Measurements from ENCODE around the gene SPTBN4. TPM values are rescaled to one million over a fixed set of nuclear protein-coding genes. Genes with fewer than 3 reads are reported as not detected.
"Not testable (repeated sequence)": the region's sequence is repeated elsewhere in the genome, so short reads cannot be mapped to it uniquely, and the experiment has no call there.

SPTBN4 gene
- total RNA-seq, 1 experiment from 2014 or later = 0.61 TPM

- no peak overlapping the region for H3K4me3 ChIP-seq
- H3K27ac ChIP-seq = no peak overlapping the region
- H3K4me1 ChIP-seq (replicated peaks) = peaks cover 5% of the 10 kb centered on the region; the same call in 1 of the 2 replicates
- no peak for DNase-seq (ENCODE audit: low read depth in 1 of 2, low spot score in 2 of 2)
- no peaks in the 10 kb centered on the region for H3K9me3 ChIP-seq (replicated peaks)
- H3K27me3 ChIP-seq (replicated peaks) = peaks cover 9% of the 10 kb centered on the region; the same call in 1 of the 2 replicates
- H3K36me3 ChIP-seq = no peaks in the 10 kb centered on the region
These were observed 61.3 kb downstream of the SPTBN4 start for GRCh38 chr19:40528078-40528477.

DNA sequence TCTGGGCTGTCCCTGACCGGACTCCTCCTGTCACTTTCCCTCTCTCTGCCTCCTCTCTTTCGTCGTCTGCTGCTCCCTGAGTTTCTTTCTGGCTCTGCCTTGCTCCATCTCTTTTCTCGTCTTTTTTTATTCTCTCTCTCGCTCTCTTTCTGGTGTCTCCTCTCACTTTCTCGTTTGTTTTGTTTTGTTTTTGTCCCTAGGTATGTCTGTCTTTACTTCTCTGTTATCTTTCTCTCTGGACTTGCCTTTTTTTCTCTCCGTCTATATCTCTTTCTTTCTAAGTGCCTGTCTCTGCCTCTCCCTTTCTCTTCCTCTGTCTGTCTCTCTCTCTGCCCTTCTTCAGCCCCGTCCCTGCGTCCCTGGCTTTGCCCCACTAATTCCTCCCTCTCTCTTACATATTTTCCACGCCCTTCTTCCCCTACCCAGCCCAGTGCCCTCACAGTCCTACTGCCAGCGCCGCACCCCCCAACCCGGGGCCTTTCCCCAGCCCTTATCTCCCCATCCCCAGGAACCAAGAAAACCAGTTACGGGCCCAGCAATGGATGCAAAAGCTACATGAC lies 61.8 kb downstream of the SPTBN4 start:
- no peaks in the 10 kb centered on the region for H3K9me3 ChIP-seq (replicated peaks)
- no peaks in the 10 kb centered on the region for H3K36me3 ChIP-seq
- H3K4me3 ChIP-seq = no peak overlapping the region

GRCh38 chr19:40529093-40529954 lies 62.5 kb downstream of the SPTBN4 start:
- Histone ChIP-seq H3K27ac (no peak overlapping the region), H3K4me3 (peak overlapping the region; percentile 29), H3K9me3 (replicated peaks) (no peaks in the 10 kb centered on the region), H3K4me1 (replicated peaks) (peaks cover 5% of the 10 kb centered on the region; the same call in 1 of the 2 replicates), H3K27me3 (replicated peaks) (peaks cover 9% of the 10 kb centered on the region; the same call in 1 of the 2 replicates), H3K36me3 (no peaks in the 10 kb centered on the region)
- DNase-seq (ENCODE audit: low read depth in 1 of 2, low spot score in 2 of 2) = peak; percentile 70 to 77

More for the DNA sequence above, 61.8 kb downstream of the SPTBN4 start:
- DNase-seq (ENCODE audit: low read depth in 1 of 2, low spot score in 2 of 2) = no peak
- Histone ChIP-seq H3K27ac (no peak overlapping the region), H3K4me1 (replicated peaks) (peaks cover 5% of the 10 kb centered on the region; the same call in 1 of the 2 replicates), H3K27me3 (replicated peaks) (peaks cover 9% of the 10 kb centered on the region; the same call in 1 of the 2 replicates)

DNA sequence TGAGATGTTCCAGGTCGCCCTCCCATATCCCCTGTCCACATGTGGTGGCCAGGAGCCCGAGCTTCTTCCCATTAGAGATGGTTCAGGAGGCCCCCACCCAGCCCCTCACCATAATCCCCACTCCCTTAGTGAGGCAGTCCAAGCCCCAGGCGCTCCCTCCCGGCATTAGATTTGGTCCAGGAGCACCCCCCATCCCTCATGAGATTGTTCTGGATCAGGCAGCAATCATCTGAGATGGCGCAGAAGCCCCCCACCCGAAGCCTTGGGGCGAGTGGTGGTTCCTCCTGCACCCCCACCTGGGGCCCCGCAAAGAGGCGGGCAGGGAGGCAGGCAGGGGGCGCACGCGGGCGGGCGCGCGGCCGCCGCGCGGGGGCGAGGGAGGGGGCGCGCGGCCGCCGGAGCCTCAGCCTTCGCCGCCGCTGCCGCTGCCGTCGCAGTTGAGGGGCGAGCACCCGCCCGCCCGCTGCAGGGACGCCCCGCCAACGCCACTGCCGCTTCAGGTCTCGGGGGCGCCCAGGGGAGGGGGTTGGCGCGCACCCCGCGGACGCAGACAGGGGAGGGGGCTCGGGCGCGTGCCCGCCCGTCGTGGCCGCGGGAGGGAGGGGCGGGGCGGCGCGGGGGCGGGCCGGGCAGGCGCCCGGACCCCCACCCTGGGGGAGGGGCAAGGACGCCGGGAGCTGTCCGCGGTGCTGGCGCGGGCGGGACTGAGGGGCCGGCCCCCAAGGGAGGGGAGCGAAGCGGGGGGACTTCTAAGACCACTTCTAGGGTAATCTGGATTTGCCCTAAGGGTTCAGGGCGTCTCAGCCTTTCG lies 63.5 kb downstream of the SPTBN4 start:
- H3K27me3 ChIP-seq (replicated peaks) = peaks cover 9% of the 10 kb centered on the region; the same call in 1 of the 2 replicates
- no peaks in the 10 kb centered on the region for H3K9me3 ChIP-seq (replicated peaks)
- no peaks in the 10 kb centered on the region for H3K36me3 ChIP-seq
- H3K27ac ChIP-seq = no peak overlapping the region
- no peak overlapping the region for H3K4me3 ChIP-seq
- no peak for DNase-seq (ENCODE audit: low read depth in 1 of 2, low spot score in 2 of 2)
- peaks cover 5% of the 10 kb centered on the region; the same call in 1 of the 2 replicates for H3K4me1 ChIP-seq (replicated peaks)

GRCh38 chr19:40533508-40533907 lies 66.7 kb downstream of the SPTBN4 start:
- no peak overlapping the region for H3K4me3 ChIP-seq
- H3K27me3 ChIP-seq (replicated peaks) = peaks cover 9% of the 10 kb centered on the region; the same call in 1 of the 2 replicates
- no peak for DNase-seq (ENCODE audit: low read depth in 1 of 2, low spot score in 2 of 2)
- H3K9me3 ChIP-seq (replicated peaks) = no peaks in the 10 kb centered on the region
- no peaks in the 10 kb centered on the region for H3K36me3 ChIP-seq
- H3K27ac ChIP-seq = no peak overlapping the region
- H3K4me1 ChIP-seq (replicated peaks) = peaks cover 5% of the 10 kb centered on the region; the same call in 1 of the 2 replicates

GRCh38 chr19:40534148-40534547 lies 67.3 kb downstream of the SPTBN4 start:
- no peak overlapping the region for H3K4me3 ChIP-seq
- no peak overlapping the region for H3K27ac ChIP-seq
- H3K4me1 ChIP-seq (replicated peaks) = peaks cover 5% of the 10 kb centered on the region; the same call in 1 of the 2 replicates
- H3K36me3 ChIP-seq = no peaks in the 10 kb centered on the region
- no peaks in the 10 kb centered on the region for H3K9me3 ChIP-seq (replicated peaks)
- H3K27me3 ChIP-seq (replicated peaks) = peaks cover 9% of the 10 kb centered on the region; the same call in 1 of the 2 replicates
- DNase-seq (ENCODE audit: low read depth in 1 of 2, low spot score in 2 of 2) = no peak

DNA sequence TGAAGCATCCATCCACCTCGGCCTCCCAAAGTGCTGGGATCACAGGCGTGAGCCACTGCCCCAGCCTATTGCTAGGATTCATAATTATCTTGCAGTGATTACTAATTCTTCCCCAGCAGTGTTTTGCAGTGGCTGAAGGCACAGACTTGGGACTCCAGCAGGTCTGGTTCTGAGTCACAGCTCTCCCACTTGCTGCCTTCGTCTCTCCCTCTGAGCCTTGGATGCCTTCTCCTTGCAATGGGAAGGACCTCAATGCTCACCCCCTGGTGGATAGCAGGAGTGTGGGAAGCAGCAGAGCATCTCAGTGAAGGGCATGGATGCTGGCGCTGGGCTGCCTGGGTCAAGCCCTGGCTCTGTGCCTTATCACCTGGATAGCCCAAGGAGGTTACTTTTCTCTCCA lies 72.3 kb downstream of the SPTBN4 start:
- no peaks in the 10 kb centered on the region for H3K4me1 ChIP-seq (replicated peaks)
- no peaks in the 10 kb centered on the region for H3K27me3 ChIP-seq (replicated peaks)
- DNase-seq (ENCODE audit: low read depth in 1 of 2, low spot score in 2 of 2) = no peak
- no peak overlapping the region for H3K4me3 ChIP-seq
- no peaks in the 10 kb centered on the region for H3K9me3 ChIP-seq (replicated peaks)
- H3K36me3 ChIP-seq = no peaks in the 10 kb centered on the region
- H3K27ac ChIP-seq = no peak overlapping the region

DNA sequence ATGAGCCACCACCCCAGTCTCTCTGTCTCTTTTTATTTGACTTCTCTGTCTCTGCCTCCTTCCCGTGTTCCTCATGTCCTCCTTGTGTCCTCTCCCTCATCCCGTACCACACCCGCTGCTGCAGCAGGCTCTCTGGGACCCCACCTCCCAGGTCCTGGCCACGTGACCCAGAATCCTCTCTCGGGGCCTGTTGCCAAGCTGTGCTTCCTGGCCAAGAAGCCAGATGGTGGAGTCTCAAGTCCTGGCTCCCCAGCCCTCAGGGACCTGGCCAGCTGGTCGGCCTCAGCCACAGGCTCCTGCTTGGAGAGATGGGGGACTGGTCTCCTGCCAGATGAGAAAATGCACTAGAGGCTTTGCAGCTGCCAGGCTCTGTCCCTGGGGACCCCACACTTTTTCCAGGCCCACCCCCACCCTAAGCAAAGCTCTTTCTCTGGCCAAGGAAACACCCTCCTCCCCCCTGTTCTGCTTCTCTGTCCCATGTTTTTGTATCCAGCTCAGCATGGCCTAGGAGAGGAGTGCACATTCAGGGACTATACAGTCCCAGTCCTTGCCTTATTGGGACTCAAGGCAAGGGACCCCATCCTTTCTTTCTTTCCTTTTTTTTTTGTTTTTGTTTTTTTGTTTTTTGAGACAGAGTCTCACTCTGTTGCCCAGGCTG lies 75.5 kb downstream of the SPTBN4 start:
- no peaks in the 10 kb centered on the region for H3K4me1 ChIP-seq (replicated peaks)
- no peak for DNase-seq (ENCODE audit: low read depth in 1 of 2, low spot score in 2 of 2)
- no peaks in the 10 kb centered on the region for H3K27me3 ChIP-seq (replicated peaks)
- no peaks in the 10 kb centered on the region for H3K36me3 ChIP-seq
- no peaks in the 10 kb centered on the region for H3K9me3 ChIP-seq (replicated peaks)
- no peak overlapping the region for H3K27ac ChIP-seq
- no peak overlapping the region for H3K4me3 ChIP-seq

DNA sequence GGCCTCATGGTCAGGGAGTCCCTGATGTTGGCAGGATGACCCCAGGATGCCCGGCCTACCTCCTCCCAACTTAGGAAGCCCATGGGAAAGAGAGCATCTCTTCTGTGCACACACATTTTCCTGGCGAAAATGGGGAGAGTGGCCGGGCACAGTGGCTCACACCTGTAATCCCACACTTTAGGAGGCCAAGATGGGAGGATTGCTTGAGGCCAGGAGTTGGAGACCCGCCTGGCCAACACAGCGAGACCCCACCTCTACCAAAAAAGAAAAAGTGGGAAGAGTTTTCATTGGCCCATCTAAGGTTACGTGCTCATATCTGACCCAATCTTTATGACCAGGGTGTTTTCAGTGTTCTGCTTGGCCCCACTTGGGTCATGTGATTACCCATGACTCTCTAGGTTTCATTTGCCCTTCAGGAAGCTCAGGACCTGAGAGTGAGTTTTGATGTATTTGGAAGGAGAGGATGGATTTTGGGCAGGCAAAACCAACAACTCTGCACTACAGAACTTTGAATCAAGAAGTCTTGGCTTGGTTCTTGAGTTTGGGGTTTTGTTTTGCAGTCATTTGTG lies 76.3 kb downstream of the SPTBN4 start:
- H3K4me3 ChIP-seq = no peak overlapping the region
- no peaks in the 10 kb centered on the region for H3K4me1 ChIP-seq (replicated peaks)
- H3K9me3 ChIP-seq (replicated peaks) = no peaks in the 10 kb centered on the region
- H3K36me3 ChIP-seq = no peaks in the 10 kb centered on the region
- no peak overlapping the region for H3K27ac ChIP-seq
- peaks cover 5% of the 10 kb centered on the region for H3K27me3 ChIP-seq (replicated peaks)
- no peak for DNase-seq (ENCODE audit: low read depth in 1 of 2, low spot score in 2 of 2)

DNA sequence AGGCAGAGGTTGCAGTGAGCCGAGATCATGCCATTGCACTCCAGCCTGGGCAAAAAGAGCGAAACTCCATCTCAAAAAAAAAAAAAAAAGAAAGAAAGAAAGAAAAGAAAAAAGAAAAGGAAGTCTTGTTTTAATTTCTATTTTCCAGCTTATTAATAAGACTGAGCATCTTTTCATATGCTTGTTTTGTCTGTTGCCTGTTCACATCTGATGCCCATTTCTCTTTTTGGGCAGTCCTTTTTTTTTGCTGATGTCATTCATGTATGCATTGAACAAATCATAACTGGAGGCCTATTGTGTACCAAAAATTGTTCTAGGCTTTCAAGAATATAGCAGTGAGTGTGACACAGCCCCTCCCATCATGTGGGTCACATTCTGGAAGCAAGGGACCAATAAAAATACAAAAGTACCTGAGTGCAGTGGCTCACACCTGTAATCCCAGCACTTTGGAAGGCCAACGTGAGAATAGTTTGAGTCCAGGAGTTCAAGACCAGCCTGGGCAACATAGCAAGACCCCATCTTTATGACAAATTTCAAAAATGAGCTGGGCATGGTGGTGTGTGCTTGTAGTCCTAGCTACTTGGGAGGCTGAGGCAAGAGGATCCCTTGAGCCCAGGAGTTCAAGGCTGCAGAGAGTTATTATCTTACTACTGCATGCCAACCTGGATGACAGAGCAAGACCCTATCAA lies 79.5 kb downstream of the SPTBN4 start:
- H3K36me3 ChIP-seq; H3K4me3 ChIP-seq; H3K27ac ChIP-seq; H3K4me1 ChIP-seq (replicated peaks); DNase-seq (ENCODE audit: low read depth in 1 of 2, low spot score in 2 of 2); H3K9me3 ChIP-seq (replicated peaks): not testable (repeated sequence)
- H3K27me3 ChIP-seq (replicated peaks) = peaks cover 13% of the 10 kb centered on the region

DNA sequence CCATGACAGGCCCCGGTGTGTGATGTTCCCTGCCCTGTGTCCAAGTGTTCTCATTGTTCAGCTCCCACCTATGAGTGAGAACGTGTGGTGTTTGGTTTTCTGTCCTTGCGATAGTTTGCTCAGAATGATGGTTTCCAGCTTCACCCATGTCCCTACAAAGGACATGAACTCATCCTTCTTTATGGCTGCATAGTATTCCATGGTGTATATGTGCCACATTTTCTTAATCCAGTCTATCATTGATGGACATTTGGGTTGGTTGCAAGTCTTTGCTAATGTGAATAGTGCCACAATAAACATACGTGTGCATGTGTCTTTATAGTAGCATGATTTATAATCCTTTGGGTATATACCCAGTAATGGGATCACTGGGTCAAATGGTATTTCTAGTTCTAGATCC lies 80.4 kb downstream of the SPTBN4 start:
- H3K4me1 ChIP-seq (replicated peaks); DNase-seq (ENCODE audit: low read depth in 1 of 2, low spot score in 2 of 2); H3K36me3 ChIP-seq; H3K4me3 ChIP-seq; H3K9me3 ChIP-seq (replicated peaks); H3K27ac ChIP-seq: not testable (repeated sequence)
- peaks cover 13% of the 10 kb centered on the region for H3K27me3 ChIP-seq (replicated peaks)

GRCh38 chr19:40547836-40548235 lies 81.0 kb downstream of the SPTBN4 start:
- no peak overlapping the region for H3K4me3 ChIP-seq
- H3K9me3 ChIP-seq (replicated peaks) = no peaks in the 10 kb centered on the region
- H3K4me1 ChIP-seq (replicated peaks) = 0 out of 2 replicates have a peak, but pooled peaks cover 3% of the 10 kb centered on the region

More at GRCh38 chr19:40547836-40548235, 81.0 kb downstream of the SPTBN4 start:
- Histone ChIP-seq H3K27me3 (replicated peaks) (peaks cover 13% of the 10 kb centered on the region), H3K36me3 (no peaks in the 10 kb centered on the region), H3K27ac (no peak overlapping the region)
- no peak for DNase-seq (ENCODE audit: low read depth in 1 of 2, low spot score in 2 of 2)

Measured in SJSA1 (cell line).